Measurements from ENCODE around the gene SEMA4G. TPM values are rescaled to one million over a fixed set of nuclear protein-coding genes. Genes with fewer than 3 reads are reported as not detected.

The SEMA4G gene
- total RNA-seq, 1 donor: under 0.01 TPM

DNA sequence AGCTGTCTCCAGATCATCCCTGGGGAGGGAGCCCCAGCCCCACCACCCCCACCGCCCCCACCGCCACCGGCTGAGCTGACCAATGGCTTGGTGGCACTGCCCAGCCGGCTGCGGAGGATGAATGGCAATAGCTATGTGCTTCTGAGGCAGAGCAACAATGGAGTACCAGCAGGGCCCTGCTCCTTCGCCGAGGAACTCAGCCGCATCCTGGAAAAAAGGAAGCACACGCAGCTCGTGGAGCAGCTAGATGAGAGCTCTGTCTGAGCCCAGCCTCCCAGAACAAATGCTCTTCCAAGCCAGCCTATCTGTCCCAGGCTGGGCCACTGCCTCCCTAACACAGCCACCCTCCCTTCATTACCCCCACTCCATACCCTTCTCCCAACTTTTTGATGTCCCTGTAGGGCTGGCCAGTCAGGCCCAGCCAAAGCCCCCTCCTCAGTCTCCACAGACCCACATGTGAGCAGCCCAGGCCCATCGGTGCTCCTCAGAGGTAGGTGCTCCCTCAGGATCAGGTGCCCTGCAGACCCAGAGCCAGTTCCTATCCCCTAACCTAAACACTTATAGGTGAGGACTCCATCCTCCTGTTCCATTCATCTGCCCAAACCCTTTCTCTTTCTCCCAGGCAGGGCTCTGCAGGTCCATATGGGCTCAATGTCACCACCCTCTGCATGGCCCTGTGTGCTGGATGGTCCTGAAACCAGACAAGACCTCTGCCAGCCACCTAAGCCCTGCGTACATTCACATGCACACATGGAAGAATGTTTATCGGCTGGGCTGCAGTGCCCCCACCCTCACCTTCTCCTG is 14.8 kb downstream of the SEMA4G start:
- Histone ChIP-seq H3K36me3 (ENCODE audit: insufficient read depth, low read length) (peaks cover 23% of the 10 kb centered on the region), H3K4me3 (ENCODE audit: insufficient read depth, low read length) (no peak overlapping the region), H3K4me1 (ENCODE audit: insufficient read depth, low read length) (peaks cover 21% of the 10 kb centered on the region), H2AFZ (ENCODE audit: low read length) (no peak overlapping the region), H3K27me3 (ENCODE audit: insufficient read depth, low read length) (no peaks in the 10 kb centered on the region), H3K9me3 (ENCODE audit: low read depth, low read length) (no peaks in the 10 kb centered on the region), H3K79me2 (ENCODE audit: insufficient read depth, low read length) (peaks cover 33% of the 10 kb centered on the region), H4K20me1 (ENCODE audit: insufficient read depth, low read length) (no peaks in the 10 kb centered on the region), H3K4me2 (ENCODE audit: insufficient read depth, low read length) (no peak overlapping the region), H3K27ac (ENCODE audit: low read depth, low read length) (no peak overlapping the region)
- no peak for DNase-seq (ENCODE audit: insufficient read length, low spot score, missing footprints)
- no peak for TF ChIP-seq CTCF (IDR thresholded peaks at IDR 0.05; ENCODE audit: extremely low read depth, low read depth, low read length)

DNA sequence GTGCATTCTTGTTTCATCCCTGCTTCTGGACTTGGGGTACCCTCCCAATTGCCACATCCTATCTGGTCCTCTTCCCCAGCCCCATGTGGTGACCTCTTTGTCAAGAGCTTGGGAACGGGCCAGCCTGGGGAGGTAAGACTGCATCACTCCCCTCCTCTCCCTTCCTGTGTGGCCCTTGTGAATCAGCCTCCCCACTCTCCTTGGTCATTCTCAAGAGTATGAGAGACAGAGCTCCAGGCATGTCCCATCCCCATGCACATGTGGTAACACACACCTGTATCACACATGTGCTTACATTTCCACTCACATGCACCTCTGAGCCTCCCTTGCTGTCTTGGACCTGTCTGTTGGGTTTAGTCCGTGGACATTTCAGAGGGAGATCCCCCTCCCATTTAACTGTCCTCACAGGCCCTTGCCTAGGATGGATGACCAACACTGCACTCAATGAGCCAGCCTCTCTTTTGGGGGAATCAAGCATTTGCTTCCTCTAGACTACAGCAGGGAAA is 15.4 kb downstream of the SEMA4G start:
- Histone ChIP-seq H3K4me1 (ENCODE audit: insufficient read depth, low read length) (peaks cover 21% of the 10 kb centered on the region), H3K27ac (ENCODE audit: low read depth, low read length) (no peak overlapping the region), H3K9me3 (ENCODE audit: low read depth, low read length) (no peaks in the 10 kb centered on the region), H4K20me1 (ENCODE audit: insufficient read depth, low read length) (no peaks in the 10 kb centered on the region), H3K4me2 (ENCODE audit: insufficient read depth, low read length) (no peak overlapping the region), H3K36me3 (ENCODE audit: insufficient read depth, low read length) (peaks cover 30% of the 10 kb centered on the region), H3K79me2 (ENCODE audit: insufficient read depth, low read length) (peaks cover 40% of the 10 kb centered on the region), H3K27me3 (ENCODE audit: insufficient read depth, low read length) (no peaks in the 10 kb centered on the region), H2AFZ (ENCODE audit: low read length) (no peak overlapping the region), H3K4me3 (ENCODE audit: insufficient read depth, low read length) (no peak overlapping the region)
- no peak for TF ChIP-seq CTCF (IDR thresholded peaks at IDR 0.05; ENCODE audit: extremely low read depth, low read depth, low read length)
- DNase-seq (ENCODE audit: insufficient read length, low spot score, missing footprints): no peak

GRCh38 chr10:100985336-100985735 is 16.0 kb downstream of the SEMA4G start:
- H3K4me2 ChIP-seq (ENCODE audit: insufficient read depth, low read length): no peak overlapping the region
- peaks cover 35% of the 10 kb centered on the region for H3K36me3 ChIP-seq (ENCODE audit: insufficient read depth, low read length)
- peaks cover 45% of the 10 kb centered on the region for H3K79me2 ChIP-seq (ENCODE audit: insufficient read depth, low read length)

More at GRCh38 chr10:100985336-100985735, 16.0 kb downstream of the SEMA4G start:
- Histone ChIP-seq H2AFZ (ENCODE audit: low read length) (no peak overlapping the region), H3K27ac (ENCODE audit: low read depth, low read length) (no peak overlapping the region), H4K20me1 (ENCODE audit: insufficient read depth, low read length) (no peaks in the 10 kb centered on the region), H3K27me3 (ENCODE audit: insufficient read depth, low read length) (no peaks in the 10 kb centered on the region), H3K4me1 (ENCODE audit: insufficient read depth, low read length) (peaks cover 21% of the 10 kb centered on the region), H3K9me3 (ENCODE audit: low read depth, low read length) (no peaks in the 10 kb centered on the region), H3K4me3 (ENCODE audit: insufficient read depth, low read length) (no peak overlapping the region)
- no peak for TF ChIP-seq CTCF (IDR thresholded peaks at IDR 0.05; ENCODE audit: extremely low read depth, low read depth, low read length)
- no peak for DNase-seq (ENCODE audit: insufficient read length, low spot score, missing footprints)
